ENCODE measurements around the gene MAP4K4.

MAP4K4 gene

DNA sequence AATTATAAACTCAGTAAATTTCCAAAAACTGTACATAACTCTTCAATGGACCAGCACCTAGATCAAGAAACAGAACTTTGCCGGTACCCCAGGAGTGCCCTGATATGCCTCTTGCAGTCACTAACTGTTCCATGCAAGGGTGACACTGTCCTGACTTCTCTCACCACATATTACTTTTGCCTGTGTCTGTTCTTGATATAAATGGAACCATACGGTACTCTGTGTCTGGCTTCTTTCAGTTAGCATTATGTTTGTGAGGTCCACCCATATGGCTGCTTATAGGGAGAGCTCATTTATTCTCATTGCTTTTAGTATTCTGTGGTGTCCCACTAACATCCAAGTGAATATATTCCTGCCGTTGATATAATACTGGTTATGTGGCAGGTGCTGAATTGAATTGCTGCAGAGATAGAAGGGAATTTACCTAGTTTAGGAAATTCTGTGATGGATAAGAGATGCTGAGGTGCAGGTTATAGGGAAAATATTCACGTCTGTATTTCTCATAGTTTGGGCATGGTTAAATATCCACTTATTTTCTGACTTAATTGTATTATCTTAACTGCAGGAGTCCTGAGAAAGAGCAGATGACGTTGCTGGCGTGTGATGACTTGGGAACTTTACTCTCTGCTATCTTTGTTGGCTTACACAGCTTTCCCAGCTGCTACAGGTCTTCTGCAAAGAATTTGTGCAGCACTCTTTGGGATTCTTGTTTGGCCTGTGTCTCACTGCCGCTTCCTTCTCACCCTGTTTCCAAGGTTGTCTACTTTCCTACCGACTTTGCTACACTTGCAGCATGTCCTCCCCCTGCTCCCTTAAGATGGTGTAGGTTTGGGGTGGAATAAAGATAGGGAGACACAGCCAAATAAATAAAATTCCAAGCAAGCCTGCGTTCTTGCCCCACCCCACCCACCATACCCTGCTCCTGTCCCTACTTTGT is 107.9 kb downstream of the MAP4K4 start:
- WGBS, 2 donors (ENCODE audit: extremely low coverage in 2 of 2, insufficient read length in 2 of 2, insufficient replicate concordance in 1 of 2) = no CpG with 5 or more reads among the region's 9 CpGs
- peak overlapping the region; percentile 74 for H3K27ac ChIP-seq (replicated peaks; ENCODE audit: low read length)

DNA sequence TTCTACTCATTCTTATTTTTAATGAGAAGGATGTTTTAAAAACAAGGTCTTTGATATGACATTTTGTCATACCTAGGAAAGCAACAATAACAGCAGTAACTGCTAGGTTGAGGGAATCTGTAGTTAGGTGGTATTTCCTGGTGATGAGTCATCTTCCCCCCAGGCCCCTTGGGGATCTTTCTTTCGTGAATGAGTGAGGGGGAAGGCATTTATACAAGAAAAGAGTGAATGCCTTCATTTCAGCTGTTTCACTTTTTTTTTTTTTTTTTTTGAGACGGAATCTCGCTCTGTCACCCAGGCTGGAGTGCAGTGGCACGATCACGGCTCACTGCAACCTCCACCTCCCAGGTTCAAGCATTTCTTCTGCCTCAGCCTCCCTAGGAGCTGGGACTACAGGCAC is 108.6 kb downstream of the MAP4K4 start:
- peak overlapping the region; percentile 74 for H3K27ac ChIP-seq (replicated peaks; ENCODE audit: low read length)
- H3K14ac ChIP-seq (ENCODE audit: low read length) = no peak overlapping the region
- no peak overlapping the region for H4K91ac ChIP-seq (ENCODE audit: low read depth, low read length, poor library complexity)
- peak; percentile 31 for DNase-seq (ENCODE audit: low spot score)
- peaks cover 0 to 3% of the 10 kb centered on the region in 2 donors for H3K36me3 ChIP-seq (replicated peaks in 1 of 2; ENCODE audit: control insufficient read depth in 2 of 2, insufficient read depth in 2 of 2, low read length in 2 of 2)
- H3K79me1 ChIP-seq (ENCODE audit: low read depth, low read length) = no peaks in the 10 kb centered on the region
- no peaks in the 10 kb centered on the region for H3K9me3 ChIP-seq (replicated peaks in 1 of 2; ENCODE audit: control insufficient read depth in 2 of 2, insufficient read depth in 1 of 2, low read depth in 1 of 2, low read length in 2 of 2)
- WGBS, 2 donors (ENCODE audit: extremely low coverage in 2 of 2, insufficient read length in 2 of 2, insufficient replicate concordance in 1 of 2) = no CpG with 5 or more reads among the region's 5 CpGs
- H3K4me1 ChIP-seq (ENCODE audit: control insufficient read depth in 2 of 2, insufficient read depth in 1 of 2, low read depth in 1 of 2, low read length in 2 of 2) = peaks cover 27 to 44% of the 10 kb centered on the region in 2 donors
- no peak overlapping the region for H3K4ac ChIP-seq (ENCODE audit: low read length)
- no peak overlapping the region for H3K4me2 ChIP-seq (ENCODE audit: insufficient read depth, low read length, poor library complexity, severe bottlenecking)
- H2BK12ac ChIP-seq (ENCODE audit: low read length) = no peak overlapping the region
- no peak overlapping the region for H3K4me3 ChIP-seq (ENCODE audit: low read length in 2 of 2)
- no peaks in the 10 kb centered on the region for H3K27me3 ChIP-seq (ENCODE audit: control insufficient read depth in 3 of 3, insufficient read depth in 3 of 3, low read depth in 1 of 3, low read length in 3 of 3)
- H3K18ac ChIP-seq (ENCODE audit: low read length) = no peak overlapping the region
- H3K23ac ChIP-seq (ENCODE audit: low read depth, low read length, poor library complexity) = no peak overlapping the region
- no peak overlapping the region for H2AK5ac ChIP-seq (ENCODE audit: low read depth, low read length)
- no peak overlapping the region for H2BK5ac ChIP-seq (ENCODE audit: low read length)
- no peak overlapping the region for H2AFZ ChIP-seq (ENCODE audit: low read length)
- H4K8ac ChIP-seq (ENCODE audit: low read depth, low read length) = no peak overlapping the region
- no peak overlapping the region for H2BK120ac ChIP-seq (ENCODE audit: low read depth, low read length)
- H3K9ac ChIP-seq (ENCODE audit: low read depth, low read length, poor library complexity) = no peak overlapping the region
- H2BK15ac ChIP-seq (ENCODE audit: low read length) = no peak overlapping the region

More for the DNA sequence above, 107.9 kb downstream of the MAP4K4 start:
- H3K4ac ChIP-seq (ENCODE audit: low read length) = no peak overlapping the region
- H3K4me2 ChIP-seq (ENCODE audit: insufficient read depth, low read length, poor library complexity, severe bottlenecking) = no peak overlapping the region
- no peak overlapping the region for H3K4me3 ChIP-seq (ENCODE audit: low read length in 2 of 2)
- H3K9me3 ChIP-seq (replicated peaks in 1 of 2; ENCODE audit: control insufficient read depth in 2 of 2, insufficient read depth in 1 of 2, low read depth in 1 of 2, low read length in 2 of 2) = no peaks in the 10 kb centered on the region
- H2BK15ac ChIP-seq (ENCODE audit: low read length) = no peak overlapping the region
- H4K91ac ChIP-seq (ENCODE audit: low read depth, low read length, poor library complexity) = no peak overlapping the region
- no peak overlapping the region for H3K9ac ChIP-seq (ENCODE audit: low read depth, low read length, poor library complexity)
- no peak overlapping the region for H2BK120ac ChIP-seq (ENCODE audit: low read depth, low read length)
- peaks cover 0 to 3% of the 10 kb centered on the region in 2 donors for H3K36me3 ChIP-seq (replicated peaks in 1 of 2; ENCODE audit: control insufficient read depth in 2 of 2, insufficient read depth in 2 of 2, low read length in 2 of 2)
- H2BK12ac ChIP-seq (ENCODE audit: low read length) = no peak overlapping the region
- DNase-seq (ENCODE audit: low spot score) = no peak
- no peaks in the 10 kb centered on the region for H3K27me3 ChIP-seq (ENCODE audit: control insufficient read depth in 3 of 3, insufficient read depth in 3 of 3, low read depth in 1 of 3, low read length in 3 of 3)
- H3K23ac ChIP-seq (ENCODE audit: low read depth, low read length, poor library complexity) = no peak overlapping the region
- H3K14ac ChIP-seq (ENCODE audit: low read length) = no peak overlapping the region
- H4K8ac ChIP-seq (ENCODE audit: low read depth, low read length) = no peak overlapping the region
- no peak overlapping the region for H2BK5ac ChIP-seq (ENCODE audit: low read length)
- peaks cover 27 to 44% of the 10 kb centered on the region in 2 donors for H3K4me1 ChIP-seq (ENCODE audit: control insufficient read depth in 2 of 2, insufficient read depth in 1 of 2, low read depth in 1 of 2, low read length in 2 of 2)
- no peaks in the 10 kb centered on the region for H3K79me1 ChIP-seq (ENCODE audit: low read depth, low read length)
- H3K18ac ChIP-seq (ENCODE audit: low read length) = no peak overlapping the region
- no peak overlapping the region for H2AFZ ChIP-seq (ENCODE audit: low read length)
- H2AK5ac ChIP-seq (ENCODE audit: low read depth, low read length) = no peak overlapping the region

DNA sequence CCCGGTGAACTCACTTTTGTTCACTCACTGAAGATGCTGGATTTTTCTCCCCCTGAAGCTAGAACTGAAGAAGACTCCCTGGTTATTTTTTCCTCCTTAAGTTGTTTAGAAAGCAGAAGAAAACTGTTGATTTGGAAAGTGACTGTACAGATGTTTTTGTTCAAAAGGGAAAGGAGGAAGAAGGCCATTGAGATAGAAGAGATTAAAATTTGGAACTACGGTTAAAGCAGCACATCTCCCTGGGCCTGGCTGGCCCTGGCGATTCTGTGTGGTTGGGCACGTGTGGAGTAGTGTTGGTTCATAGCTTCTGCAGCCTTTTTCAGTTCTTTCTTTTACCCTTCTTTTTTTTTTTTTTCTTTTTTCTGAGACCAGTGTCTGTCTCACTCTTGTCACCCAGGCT is 109.2 kb downstream of the MAP4K4 start:
- H2AFZ ChIP-seq (ENCODE audit: low read length) = no peak overlapping the region
- no peaks in the 10 kb centered on the region for H3K9me3 ChIP-seq (replicated peaks in 1 of 2; ENCODE audit: control insufficient read depth in 2 of 2, insufficient read depth in 1 of 2, low read depth in 1 of 2, low read length in 2 of 2)
- no peak overlapping the region for H3K4me2 ChIP-seq (ENCODE audit: insufficient read depth, low read length, poor library complexity, severe bottlenecking)
- no CpG with 5 or more reads among the region's 4 CpGs for WGBS, 2 donors (ENCODE audit: extremely low coverage in 2 of 2, insufficient read length in 2 of 2, insufficient replicate concordance in 1 of 2)
- no peak overlapping the region for H3K27ac ChIP-seq (replicated peaks; ENCODE audit: low read length)
- no peak overlapping the region for H2BK12ac ChIP-seq (ENCODE audit: low read length)
- no peak overlapping the region for H2AK5ac ChIP-seq (ENCODE audit: low read depth, low read length)
- H3K4me1 ChIP-seq (ENCODE audit: control insufficient read depth in 2 of 2, insufficient read depth in 1 of 2, low read depth in 1 of 2, low read length in 2 of 2) = peaks cover 27 to 44% of the 10 kb centered on the region in 2 donors
- H3K9ac ChIP-seq (ENCODE audit: low read depth, low read length, poor library complexity) = no peak overlapping the region
- H3K14ac ChIP-seq (ENCODE audit: low read length) = no peak overlapping the region
- no peak for DNase-seq (ENCODE audit: low spot score)
- H3K4ac ChIP-seq (ENCODE audit: low read length) = no peak overlapping the region
- no peak overlapping the region for H3K4me3 ChIP-seq (ENCODE audit: low read length in 2 of 2)
- no peak overlapping the region for H4K8ac ChIP-seq (ENCODE audit: low read depth, low read length)
- no peaks in the 10 kb centered on the region for H3K27me3 ChIP-seq (ENCODE audit: control insufficient read depth in 3 of 3, insufficient read depth in 3 of 3, low read depth in 1 of 3, low read length in 3 of 3)
- no peaks in the 10 kb centered on the region for H3K36me3 ChIP-seq (replicated peaks in 1 of 2; ENCODE audit: control insufficient read depth in 2 of 2, insufficient read depth in 2 of 2, low read length in 2 of 2)
- no peak overlapping the region for H2BK120ac ChIP-seq (ENCODE audit: low read depth, low read length)
- no peak overlapping the region for H4K91ac ChIP-seq (ENCODE audit: low read depth, low read length, poor library complexity)
- H3K18ac ChIP-seq (ENCODE audit: low read length) = no peak overlapping the region
- peaks cover 4% of the 10 kb centered on the region for H3K79me1 ChIP-seq (ENCODE audit: low read depth, low read length)
- no peak overlapping the region for H2BK5ac ChIP-seq (ENCODE audit: low read length)
- H2BK15ac ChIP-seq (ENCODE audit: low read length) = no peak overlapping the region
- no peak overlapping the region for H3K23ac ChIP-seq (ENCODE audit: low read depth, low read length, poor library complexity)

DNA sequence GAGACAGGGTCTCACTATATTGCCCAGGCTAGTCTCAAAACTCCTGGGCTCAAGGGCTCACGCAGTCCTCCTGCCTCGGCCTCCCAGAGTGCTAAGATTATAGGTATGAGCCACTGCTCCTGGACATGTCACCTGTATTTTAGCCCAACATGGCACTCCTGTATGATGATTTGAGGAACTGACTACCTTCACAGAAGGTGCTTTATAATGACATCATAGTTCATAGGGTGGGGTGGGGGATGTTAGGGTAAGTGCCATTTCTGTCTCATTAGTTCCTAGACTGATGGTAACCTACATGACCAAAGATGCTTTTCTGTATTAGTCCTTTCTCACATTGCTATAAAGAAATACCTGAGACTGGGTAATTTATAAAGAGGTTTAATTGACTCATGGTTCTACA is 109.7 kb downstream of the MAP4K4 start:
- Histone ChIP-seq H2BK12ac (ENCODE audit: low read length) (no peak overlapping the region), H3K4ac (ENCODE audit: low read length) (no peak overlapping the region), H3K18ac (ENCODE audit: low read length) (no peak overlapping the region), H3K79me1 (ENCODE audit: low read depth, low read length) (peaks cover 4% of the 10 kb centered on the region), H3K27ac (replicated peaks; ENCODE audit: low read length) (no peak overlapping the region), H3K9ac (ENCODE audit: low read depth, low read length, poor library complexity) (no peak overlapping the region), H3K14ac (ENCODE audit: low read length) (no peak overlapping the region), H3K36me3 (replicated peaks in 1 of 2; ENCODE audit: control insufficient read depth in 2 of 2, insufficient read depth in 2 of 2, low read length in 2 of 2) (peaks cover 0 to 2% of the 10 kb centered on the region in 2 donors), H2BK15ac (ENCODE audit: low read length) (no peak overlapping the region), H4K91ac (ENCODE audit: low read depth, low read length, poor library complexity) (no peak overlapping the region), H3K27me3 (ENCODE audit: control insufficient read depth in 3 of 3, insufficient read depth in 3 of 3, low read depth in 1 of 3, low read length in 3 of 3) (no peaks in the 10 kb centered on the region), H3K23ac (ENCODE audit: low read depth, low read length, poor library complexity) (no peak overlapping the region), H3K4me3 (ENCODE audit: low read length in 2 of 2) (no peak overlapping the region), H2AFZ (ENCODE audit: low read length) (no peak overlapping the region), H3K4me1 (ENCODE audit: control insufficient read depth in 2 of 2, insufficient read depth in 1 of 2, low read depth in 1 of 2, low read length in 2 of 2) (peaks cover 25 to 44% of the 10 kb centered on the region in 2 donors), H3K9me3 (replicated peaks in 1 of 2; ENCODE audit: control insufficient read depth in 2 of 2, insufficient read depth in 1 of 2, low read depth in 1 of 2, low read length in 2 of 2) (no peaks in the 10 kb centered on the region), H2BK120ac (ENCODE audit: low read depth, low read length) (no peak overlapping the region), H3K4me2 (ENCODE audit: insufficient read depth, low read length, poor library complexity, severe bottlenecking) (no peak overlapping the region), H2AK5ac (ENCODE audit: low read depth, low read length) (no peak overlapping the region), H2BK5ac (ENCODE audit: low read length) (no peak overlapping the region), H4K8ac (ENCODE audit: low read depth, low read length) (no peak overlapping the region)
- DNase-seq (ENCODE audit: low spot score) = no peak
- WGBS, 2 donors (ENCODE audit: extremely low coverage in 2 of 2, insufficient read length in 2 of 2, insufficient replicate concordance in 1 of 2) = no CpG with 5 or more reads among the region's 2 CpGs
